HFFc6 (cell line): ENCODE results near the gene DNAH11. TPM values are rescaled to one million over a fixed set of nuclear protein-coding genes. Genes with fewer than 3 reads are reported as not detected.

Experiments
- DNase-seq: peaks from one replicate; pipeline ENCODE4 v3.0.0-alpha.2; 2018
- H3K27ac Mint-ChIP-seq: 2 replicates; pipeline ENCODE4 v1.8.0; 2020; ENCODE audit warnings: mild to moderate bottlenecking, mixed read lengths
- H3K27me3 Mint-ChIP-seq: 2 replicates; pipeline ENCODE4 v1.8.0; 2021; ENCODE audit warnings: mild to moderate bottlenecking, moderate library complexity, mixed read lengths; ENCODE audit not compliant: insufficient read depth
- H3K36me3 Mint-ChIP-seq: 2 replicates; pipeline ENCODE4 v1.8.0; 2021; ENCODE audit warnings: low read depth, mixed read lengths
- H3K4me1 Mint-ChIP-seq: 2 replicates; pipeline ENCODE4 v1.8.0; 2020; ENCODE audit warnings: low read depth, mixed read lengths
- H3K4me3 Mint-ChIP-seq: 2 replicates; pipeline ENCODE4 v1.8.0; 2020; ENCODE audit warnings: mild to moderate bottlenecking, moderate library complexity, mixed read lengths
- H3K9me3 Mint-ChIP-seq: 2 replicates; pipeline ENCODE4 v1.8.0; 2020; ENCODE audit warnings: mild to moderate bottlenecking, mixed read lengths
- CTCF ChIP-seq: fragments of 200-600 bp; sonication (generic); IDR thresholded peaks from 2 replicates; pipeline ENCODE4 v1.5.0; 2021; ENCODE audit warnings: antibody characterized with exemption, mild to moderate bottlenecking
- total RNA-seq, 6 experiments: library from RNA; stranded (reverse); fragmentation: NEBNext Ultra II Directional; extraction: Animal tissue kit (Norgen Biotek cat#: 25700); gene quantifications; 2 replicates in 1 of 6; 3 replicates in 5 of 6; pipeline ENCODE4 v1.2.3, GENCODE V29; 2021

DNAH11 gene
- total RNA-seq, 6 experiments from 2014 or later, result 1.2 to 2.4 (median 2.1) TPM

- Mint-ChIP-seq H3K36me3 (no peaks in the 10 kb centered on the region), H3K4me3 (no peak overlapping the region; the same call in 1 of the 2 replicates), H3K27me3 (peaks cover 2% of the 10 kb centered on the region), H3K9me3 (no peaks in the 10 kb centered on the region; the same call in 1 of the 2 replicates), H3K4me1 (no peaks in the 10 kb centered on the region), H3K27ac (no peak overlapping the region)
- no peak for TF ChIP-seq CTCF
- DNase-seq, result no peak
Measured at GRCh38 chr7:21603462-21603861, 60.6 kb downstream of the DNAH11 start.

GRCh38 chr7:21603972-21604749, 61.3 kb downstream of the DNAH11 start:
- Mint-ChIP-seq H3K36me3 (no peaks in the 10 kb centered on the region), H3K9me3 (no peaks in the 10 kb centered on the region; the same call in 1 of the 2 replicates), H3K27ac (no peak overlapping the region), H3K4me1 (no peaks in the 10 kb centered on the region), H3K4me3 (no peak overlapping the region; the same call in 1 of the 2 replicates), H3K27me3 (peaks cover 5% of the 10 kb centered on the region)
- TF ChIP-seq CTCF, result no peak
- no peak for DNase-seq

GRCh38 chr7:21605008-21605585, 62.3 kb downstream of the DNAH11 start:
- Mint-ChIP-seq H3K9me3 (no peaks in the 10 kb centered on the region; the same call in 1 of the 2 replicates), H3K27me3 (peaks cover 10% of the 10 kb centered on the region), H3K36me3 (no peaks in the 10 kb centered on the region), H3K4me3 (no peak overlapping the region), H3K4me1 (no peaks in the 10 kb centered on the region), H3K27ac (no peak overlapping the region)
- DNase-seq, result no peak
- TF ChIP-seq CTCF, result no peak

GRCh38 chr7:21608465-21608864, 65.6 kb downstream of the DNAH11 start:
- no peak for DNase-seq
- TF ChIP-seq CTCF, result no peak
- H3K4me3 Mint-ChIP-seq, result no peak overlapping the region
- no peaks in the 10 kb centered on the region for H3K4me1 Mint-ChIP-seq
- peaks cover 10% of the 10 kb centered on the region for H3K27me3 Mint-ChIP-seq
- H3K9me3 Mint-ChIP-seq, result no peaks in the 10 kb centered on the region; the same call in 1 of the 2 replicates
- H3K27ac Mint-ChIP-seq, result no peak overlapping the region
- H3K36me3 Mint-ChIP-seq, result no peaks in the 10 kb centered on the region

- TF ChIP-seq CTCF, result no peak
- H3K4me3 Mint-ChIP-seq, result no peak overlapping the region
- peaks cover 10% of the 10 kb centered on the region for H3K27me3 Mint-ChIP-seq
- no peak for DNase-seq
- H3K9me3 Mint-ChIP-seq, result no peaks in the 10 kb centered on the region; the same call in 1 of the 2 replicates
- no peak overlapping the region for H3K27ac Mint-ChIP-seq
- H3K4me1 Mint-ChIP-seq, result no peaks in the 10 kb centered on the region
- H3K36me3 Mint-ChIP-seq, result no peaks in the 10 kb centered on the region
Measured at GRCh38 chr7:21611129-21611528, 68.3 kb downstream of the DNAH11 start.
